ENCODE measurements around the gene FCSK. TPM values are rescaled to one million over a fixed set of nuclear protein-coding genes. Genes with fewer than 3 reads are reported as not detected.

The FCSK gene
- total and polyA plus RNA-seq, 10 of the 15 experiments (the other 5 are each of a cell fraction or from before 2014, with no cell fraction given): 0.60 to 17.6 (median 7.4) TPM

GRCh38 chr16:70476272-70477020 lies 22.1 kb downstream of the FCSK start (continued):
- TF ChIP-seq SMAD1 (IDR thresholded peaks at IDR 0.05; ENCODE audit: low read depth, partially characterized antibody): no peak
- TF ChIP-seq SREBF2 (IDR thresholded peaks at IDR 0.05; ENCODE audit: low read length): no peak
- TF ChIP-seq CBFB (IDR thresholded peaks at IDR 0.05; ENCODE audit: low read depth): peak; percentile 57; the same call in 1 of the 2 replicates
- TF ChIP-seq, protein P1, sequence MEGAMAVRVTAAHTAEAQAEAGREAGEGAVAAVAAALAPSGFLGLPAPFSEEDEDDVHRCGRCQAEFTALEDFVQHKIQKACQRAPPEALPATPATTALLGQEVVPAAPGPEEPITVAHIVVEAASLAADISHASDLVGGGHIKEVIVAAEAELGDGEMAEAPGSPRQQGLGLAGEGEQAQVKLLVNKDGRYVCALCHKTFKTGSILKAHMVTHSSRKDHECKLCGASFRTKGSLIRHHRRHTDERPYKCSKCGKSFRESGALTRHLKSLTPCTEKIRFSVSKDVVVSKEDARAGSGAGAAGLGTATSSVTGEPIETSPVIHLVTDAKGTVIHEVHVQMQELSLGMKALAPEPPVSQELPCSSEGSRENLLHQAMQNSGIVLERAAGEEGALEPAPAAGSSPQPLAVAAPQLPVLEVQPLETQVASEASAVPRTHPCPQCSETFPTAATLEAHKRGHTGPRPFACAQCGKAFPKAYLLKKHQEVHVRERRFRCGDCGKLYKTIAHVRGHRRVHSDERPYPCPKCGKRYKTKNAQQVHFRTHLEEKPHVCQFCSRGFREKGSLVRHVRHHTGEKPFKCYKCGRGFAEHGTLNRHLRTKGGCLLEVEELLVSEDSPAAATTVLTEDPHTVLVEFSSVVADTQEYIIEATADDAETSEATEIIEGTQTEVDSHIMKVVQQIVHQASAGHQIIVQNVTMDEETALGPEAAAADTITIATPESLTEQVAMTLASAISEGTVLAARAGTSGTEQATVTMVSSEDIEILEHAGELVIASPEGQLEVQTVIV (IDR thresholded peaks at IDR 0.05; ENCODE audit: borderline replicate concordance, partially characterized antibody): no peak
- TF ChIP-seq, protein P2, sequence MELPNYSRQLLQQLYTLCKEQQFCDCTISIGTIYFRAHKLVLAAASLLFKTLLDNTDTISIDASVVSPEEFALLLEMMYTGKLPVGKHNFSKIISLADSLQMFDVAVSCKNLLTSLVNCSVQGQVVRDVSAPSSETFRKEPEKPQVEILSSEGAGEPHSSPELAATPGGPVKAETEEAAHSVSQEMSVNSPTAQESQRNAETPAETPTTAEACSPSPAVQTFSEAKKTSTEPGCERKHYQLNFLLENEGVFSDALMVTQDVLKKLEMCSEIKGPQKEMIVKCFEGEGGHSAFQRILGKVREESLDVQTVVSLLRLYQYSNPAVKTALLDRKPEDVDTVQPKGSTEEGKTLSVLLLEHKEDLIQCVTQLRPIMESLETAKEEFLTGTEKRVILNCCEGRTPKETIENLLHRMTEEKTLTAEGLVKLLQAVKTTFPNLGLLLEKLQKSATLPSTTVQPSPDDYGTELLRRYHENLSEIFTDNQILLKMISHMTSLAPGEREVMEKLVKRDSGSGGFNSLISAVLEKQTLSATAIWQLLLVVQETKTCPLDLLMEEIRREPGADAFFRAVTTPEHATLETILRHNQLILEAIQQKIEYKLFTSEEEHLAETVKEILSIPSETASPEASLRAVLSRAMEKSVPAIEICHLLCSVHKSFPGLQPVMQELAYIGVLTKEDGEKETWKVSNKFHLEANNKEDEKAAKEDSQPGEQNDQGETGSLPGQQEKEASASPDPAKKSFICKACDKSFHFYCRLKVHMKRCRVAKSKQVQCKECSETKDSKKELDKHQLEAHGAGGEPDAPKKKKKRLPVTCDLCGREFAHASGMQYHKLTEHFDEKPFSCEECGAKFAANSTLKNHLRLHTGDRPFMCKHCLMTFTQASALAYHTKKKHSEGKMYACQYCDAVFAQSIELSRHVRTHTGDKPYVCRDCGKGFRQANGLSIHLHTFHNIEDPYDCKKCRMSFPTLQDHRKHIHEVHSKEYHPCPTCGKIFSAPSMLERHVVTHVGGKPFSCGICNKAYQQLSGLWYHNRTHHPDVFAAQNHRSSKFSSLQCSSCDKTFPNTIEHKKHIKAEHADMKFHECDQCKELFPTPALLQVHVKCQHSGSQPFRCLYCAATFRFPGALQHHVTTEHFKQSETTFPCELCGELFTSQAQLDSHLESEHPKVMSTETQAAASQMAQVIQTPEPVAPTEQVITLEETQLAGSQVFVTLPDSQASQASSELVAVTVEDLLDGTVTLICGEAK (IDR thresholded peaks at IDR 0.05; ENCODE audit: borderline replicate concordance): peak; percentile 25; the same call in 1 of the 2 replicates
- TF ChIP-seq YBX1 (IDR thresholded peaks at IDR 0.05): no peak
- no peak for TF ChIP-seq FOS (IDR thresholded peaks at IDR 0.05; ENCODE audit: borderline replicate concordance, extremely low read depth, insufficient read length)
- no peak for TF ChIP-seq ZNF622 (IDR thresholded peaks at IDR 0.05)
- peak; percentile 80 for TF ChIP-seq MEF2A (IDR thresholded peaks at IDR 0.05; ENCODE audit: insufficient read depth, low read depth, low read length)
- peak; percentile 93 for TF ChIP-seq FOXM1 (IDR thresholded peaks at IDR 0.05; ENCODE audit: low read depth, low read length)
- TF ChIP-seq MYB (IDR thresholded peaks at IDR 0.05; ENCODE audit: borderline replicate concordance, low read depth, low read length): peak; percentile 71; the same call in 1 of the 2 replicates
- TF ChIP-seq CBX5 (IDR thresholded peaks at IDR 0.05; ENCODE audit: low read depth): no peak; the same call in 1 of the 2 replicates
- peak; percentile 68 to 96 for TF ChIP-seq EP300 (IDR thresholded peaks at IDR 0.05; ENCODE audit: borderline replicate concordance in 1 of 2, control insufficient read depth in 1 of 2, low read depth in 2 of 2, low read length in 2 of 2)
- peak; percentile 37 for TF ChIP-seq SP1 (IDR thresholded peaks at IDR 0.05; ENCODE audit: low read depth, low read length)
- TF ChIP-seq TCF3 (IDR thresholded peaks at IDR 0.05; ENCODE audit: borderline replicate concordance, insufficient read depth, low read depth, low read length): 0 out of 2 replicates have a peak, but pooled peaks have one; percentile 34
- TF ChIP-seq RB1 (IDR thresholded peaks at IDR 0.05; ENCODE audit: borderline replicate concordance): no peak
- TF ChIP-seq ZNF207 (IDR thresholded peaks at IDR 0.05; ENCODE audit: borderline replicate concordance): no peak
- TF ChIP-seq, protein P3, sequence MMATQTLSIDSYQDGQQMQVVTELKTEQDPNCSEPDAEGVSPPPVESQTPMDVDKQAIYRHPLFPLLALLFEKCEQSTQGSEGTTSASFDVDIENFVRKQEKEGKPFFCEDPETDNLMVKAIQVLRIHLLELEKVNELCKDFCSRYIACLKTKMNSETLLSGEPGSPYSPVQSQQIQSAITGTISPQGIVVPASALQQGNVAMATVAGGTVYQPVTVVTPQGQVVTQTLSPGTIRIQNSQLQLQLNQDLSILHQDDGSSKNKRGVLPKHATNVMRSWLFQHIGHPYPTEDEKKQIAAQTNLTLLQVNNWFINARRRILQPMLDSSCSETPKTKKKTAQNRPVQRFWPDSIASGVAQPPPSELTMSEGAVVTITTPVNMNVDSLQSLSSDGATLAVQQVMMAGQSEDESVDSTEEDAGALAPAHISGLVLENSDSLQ (IDR thresholded peaks at IDR 0.05): peak; percentile 93
- TF ChIP-seq TAF1 (IDR thresholded peaks at IDR 0.05; ENCODE audit: borderline replicate concordance, low read depth, low read length): peak; percentile 35; the same call in 1 of the 2 replicates
- TF ChIP-seq PAX8 (IDR thresholded peaks at IDR 0.05): no peak
- TF ChIP-seq RBBP5 (conservative IDR thresholded peaks at IDR 0.05): no peak
- no peak for TF ChIP-seq IRF3 (IDR thresholded peaks at IDR 0.05)
